ENCODE results near the gene MRGPRX1.

DNA sequence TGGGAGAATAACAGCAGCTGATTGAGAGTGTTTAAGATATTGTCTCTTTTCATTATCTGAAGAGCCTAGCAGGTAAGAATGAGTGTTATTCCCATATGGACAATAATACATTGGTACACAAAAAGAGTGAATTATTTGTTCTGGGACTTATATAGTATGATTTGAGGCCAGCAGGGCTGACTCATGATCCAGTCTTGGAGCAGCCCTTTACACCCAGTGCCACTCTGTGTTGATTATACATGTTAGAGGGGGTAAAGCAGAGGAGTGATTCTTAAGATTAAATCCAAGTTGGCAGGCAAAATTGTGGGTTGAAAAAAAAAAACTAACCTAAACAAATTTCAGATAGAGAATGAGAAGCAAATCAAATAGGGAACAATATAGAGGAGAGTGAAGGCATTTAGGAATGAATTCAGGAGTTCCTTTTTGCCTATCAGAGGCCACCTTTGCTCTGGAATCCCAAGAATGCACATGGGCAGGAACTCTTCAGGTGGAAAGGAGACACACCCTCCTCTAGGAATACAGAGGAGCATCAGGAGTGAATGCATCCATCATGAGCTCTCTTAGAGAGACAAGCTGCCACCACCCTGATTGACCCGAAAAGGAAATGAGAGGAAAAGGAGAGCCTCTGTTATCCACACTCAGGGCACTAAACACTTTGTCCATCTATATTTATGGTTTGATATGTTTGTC lies 19.2 kb upstream of the MRGPRX1 start:
- TF ChIP-seq, protein P1, sequence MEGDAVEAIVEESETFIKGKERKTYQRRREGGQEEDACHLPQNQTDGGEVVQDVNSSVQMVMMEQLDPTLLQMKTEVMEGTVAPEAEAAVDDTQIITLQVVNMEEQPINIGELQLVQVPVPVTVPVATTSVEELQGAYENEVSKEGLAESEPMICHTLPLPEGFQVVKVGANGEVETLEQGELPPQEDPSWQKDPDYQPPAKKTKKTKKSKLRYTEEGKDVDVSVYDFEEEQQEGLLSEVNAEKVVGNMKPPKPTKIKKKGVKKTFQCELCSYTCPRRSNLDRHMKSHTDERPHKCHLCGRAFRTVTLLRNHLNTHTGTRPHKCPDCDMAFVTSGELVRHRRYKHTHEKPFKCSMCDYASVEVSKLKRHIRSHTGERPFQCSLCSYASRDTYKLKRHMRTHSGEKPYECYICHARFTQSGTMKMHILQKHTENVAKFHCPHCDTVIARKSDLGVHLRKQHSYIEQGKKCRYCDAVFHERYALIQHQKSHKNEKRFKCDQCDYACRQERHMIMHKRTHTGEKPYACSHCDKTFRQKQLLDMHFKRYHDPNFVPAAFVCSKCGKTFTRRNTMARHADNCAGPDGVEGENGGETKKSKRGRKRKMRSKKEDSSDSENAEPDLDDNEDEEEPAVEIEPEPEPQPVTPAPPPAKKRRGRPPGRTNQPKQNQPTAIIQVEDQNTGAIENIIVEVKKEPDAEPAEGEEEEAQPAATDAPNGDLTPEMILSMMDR (IDR thresholded peaks at IDR 0.05) = no peak
- no peak for TF ChIP-seq POLR2A (IDR thresholded peaks at IDR 0.05)
